Coronary artery (tissue), 2 donors: ENCODE measurements around the gene HARS1.
A peak's percentile ranks its signal among the peaks of the same experiment; 100 is the strongest.
"Not testable (repeated sequence)": the region's sequence is repeated elsewhere in the genome, so short reads cannot be mapped to it uniquely, and the experiment has no call there.

Experiments
- DNase-seq: peaks from one replicate; pipeline ENCODE4 v3.0.0-alpha.2; 2017; ENCODE audit warnings: low spot score
- H3K27ac ChIP-seq, 2 donors: fragments of 200-600 bp; sonication (generic); one replicate each; pipeline ENCODE4 v1.5.1; 2016 to 2019
- H3K4me3 ChIP-seq: fragments of 200-600 bp; sonication (generic); 2 replicates; pipeline ENCODE4 v1.5.1; 2016; ENCODE audit warnings: mild to moderate bottlenecking, moderate library complexity
- TF ChIP-seq, protein P1 (sequence below): fragments of 200-600 bp; sonication (generic); IDR thresholded peaks from one replicate; pipeline ENCODE4 v1.5.1; 2019; ENCODE audit warnings: antibody characterized with exemption

Gene HARS1

DNA sequence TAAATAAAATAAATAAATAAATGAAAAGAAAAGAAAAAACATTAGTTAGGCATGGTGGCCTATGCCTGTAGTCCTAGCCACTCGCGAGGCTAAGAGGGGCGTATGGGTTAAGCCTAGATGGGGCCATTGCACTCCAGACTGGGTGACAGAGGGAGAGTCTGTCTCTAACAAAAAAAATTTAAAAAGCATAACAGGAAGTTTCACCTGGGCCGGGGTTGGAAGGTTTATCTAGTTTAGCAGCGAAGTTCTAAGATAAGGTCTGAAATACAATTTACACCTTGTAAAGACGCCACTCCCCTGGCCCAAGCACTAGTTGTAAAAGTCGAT lies 27.1 kb upstream of the HARS1 start:
- TF ChIP-seq, protein P1, sequence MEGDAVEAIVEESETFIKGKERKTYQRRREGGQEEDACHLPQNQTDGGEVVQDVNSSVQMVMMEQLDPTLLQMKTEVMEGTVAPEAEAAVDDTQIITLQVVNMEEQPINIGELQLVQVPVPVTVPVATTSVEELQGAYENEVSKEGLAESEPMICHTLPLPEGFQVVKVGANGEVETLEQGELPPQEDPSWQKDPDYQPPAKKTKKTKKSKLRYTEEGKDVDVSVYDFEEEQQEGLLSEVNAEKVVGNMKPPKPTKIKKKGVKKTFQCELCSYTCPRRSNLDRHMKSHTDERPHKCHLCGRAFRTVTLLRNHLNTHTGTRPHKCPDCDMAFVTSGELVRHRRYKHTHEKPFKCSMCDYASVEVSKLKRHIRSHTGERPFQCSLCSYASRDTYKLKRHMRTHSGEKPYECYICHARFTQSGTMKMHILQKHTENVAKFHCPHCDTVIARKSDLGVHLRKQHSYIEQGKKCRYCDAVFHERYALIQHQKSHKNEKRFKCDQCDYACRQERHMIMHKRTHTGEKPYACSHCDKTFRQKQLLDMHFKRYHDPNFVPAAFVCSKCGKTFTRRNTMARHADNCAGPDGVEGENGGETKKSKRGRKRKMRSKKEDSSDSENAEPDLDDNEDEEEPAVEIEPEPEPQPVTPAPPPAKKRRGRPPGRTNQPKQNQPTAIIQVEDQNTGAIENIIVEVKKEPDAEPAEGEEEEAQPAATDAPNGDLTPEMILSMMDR = no peak
- H3K4me3 ChIP-seq = no peak overlapping the region
- no peak for DNase-seq
- peak overlapping the region in 1 of 2 donors; percentile 27 for H3K27ac ChIP-seq

- not testable (repeated sequence) for H3K27ac ChIP-seq, H3K4me3 ChIP-seq, DNase-seq
Measured at GRCh38 chr5:140716238-140716637, 25.1 kb upstream of the HARS1 start.

- TF ChIP-seq, protein P1 = no peak
- no peak overlapping the region for H3K4me3 ChIP-seq
- H3K27ac ChIP-seq = no peak overlapping the region
- no peak for DNase-seq
Measured at GRCh38 chr5:140713562-140714094, 22.5 kb upstream of the HARS1 start.

- Histone ChIP-seq H3K27ac (no peak overlapping the region), H3K4me3 (no peak overlapping the region)
- TF ChIP-seq, protein P1 = no peak
- DNase-seq = no peak
Measured at GRCh38 chr5:140711794-140712193, 20.6 kb upstream of the HARS1 start.

GRCh38 chr5:140710899-140711552 lies 19.9 kb upstream of the HARS1 start:
- Histone ChIP-seq H3K4me3 (peak overlapping the region; percentile 82), H3K27ac (peak overlapping the region; percentile 89 to 98)
- TF ChIP-seq, protein P1 = no peak
- peak; percentile 95 for DNase-seq

DNA sequence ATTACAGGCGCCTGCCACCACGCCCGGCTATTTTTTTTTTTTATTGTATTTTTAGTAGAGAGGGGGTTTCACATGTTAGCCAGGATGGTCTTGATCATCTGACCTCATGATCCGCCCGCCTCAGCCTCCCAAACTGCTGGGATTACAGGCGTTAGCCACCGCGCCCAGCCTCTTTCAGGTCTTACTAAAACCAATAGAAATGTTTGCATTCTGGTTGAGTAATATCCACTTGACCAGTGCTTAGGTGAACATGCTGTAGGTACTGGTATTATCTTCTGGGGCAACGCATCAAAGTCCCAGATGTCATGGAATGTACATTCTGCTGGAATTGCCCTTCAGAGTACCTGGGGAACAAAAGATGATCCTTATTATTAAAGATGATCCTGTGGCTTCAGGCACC lies 17.6 kb upstream of the HARS1 start:
- not testable (repeated sequence) for DNase-seq, H3K4me3 ChIP-seq, H3K27ac ChIP-seq

DNA sequence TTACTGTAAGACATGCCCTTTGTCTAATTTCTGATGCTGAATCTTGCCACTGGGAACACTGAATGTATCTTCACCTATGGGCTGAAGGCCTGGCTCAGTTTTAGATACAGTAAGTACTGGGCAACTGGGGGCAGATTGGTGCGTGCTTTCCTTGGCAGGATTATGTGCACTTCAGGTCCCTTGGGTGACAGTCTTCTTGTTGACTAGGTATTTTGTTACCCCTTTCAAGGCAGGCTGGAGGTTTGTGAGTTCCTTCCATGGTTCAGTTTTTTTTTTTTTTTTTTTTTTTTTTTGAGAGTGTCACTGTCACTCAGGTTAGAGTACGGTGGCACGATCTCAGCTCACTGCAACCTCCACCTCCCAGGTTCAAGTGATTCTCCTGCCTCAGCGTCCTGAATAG lies 16.6 kb upstream of the HARS1 start:
- no peak overlapping the region for H3K4me3 ChIP-seq
- no peak overlapping the region for H3K27ac ChIP-seq
- no peak for DNase-seq
- TF ChIP-seq, protein P1 = no peak
